KOPT-K1 (cell line): ENCODE measurements around the gene PVALEF.

Experiments used
- H3K27ac ChIP-seq: fragments of 200-600 bp; sonication (generic); 2 replicates; pipeline ENCODE4 v1.5.1; 2016; ENCODE audit warnings: antibody characterized with exemption, mild to moderate bottlenecking, low read depth, low read length; ENCODE audit not compliant: poor library complexity, severe bottlenecking
- H3K36me3 ChIP-seq: fragments of 200-600 bp; sonication (generic); 2 replicates; pipeline ENCODE4 v1.5.1; 2017; ENCODE audit warnings: antibody characterized with exemption, mild to moderate bottlenecking, low read length, moderate library complexity; ENCODE audit not compliant: insufficient read depth
- H3K9me3 ChIP-seq: fragments of 200-600 bp; sonication (generic); 2 replicates; pipeline ENCODE4 v1.5.1; 2017; ENCODE audit warnings: antibody characterized with exemption, low read length, mild to moderate bottlenecking; ENCODE audit not compliant: insufficient read depth, poor library complexity, severe bottlenecking

Gene PVALEF

DNA sequence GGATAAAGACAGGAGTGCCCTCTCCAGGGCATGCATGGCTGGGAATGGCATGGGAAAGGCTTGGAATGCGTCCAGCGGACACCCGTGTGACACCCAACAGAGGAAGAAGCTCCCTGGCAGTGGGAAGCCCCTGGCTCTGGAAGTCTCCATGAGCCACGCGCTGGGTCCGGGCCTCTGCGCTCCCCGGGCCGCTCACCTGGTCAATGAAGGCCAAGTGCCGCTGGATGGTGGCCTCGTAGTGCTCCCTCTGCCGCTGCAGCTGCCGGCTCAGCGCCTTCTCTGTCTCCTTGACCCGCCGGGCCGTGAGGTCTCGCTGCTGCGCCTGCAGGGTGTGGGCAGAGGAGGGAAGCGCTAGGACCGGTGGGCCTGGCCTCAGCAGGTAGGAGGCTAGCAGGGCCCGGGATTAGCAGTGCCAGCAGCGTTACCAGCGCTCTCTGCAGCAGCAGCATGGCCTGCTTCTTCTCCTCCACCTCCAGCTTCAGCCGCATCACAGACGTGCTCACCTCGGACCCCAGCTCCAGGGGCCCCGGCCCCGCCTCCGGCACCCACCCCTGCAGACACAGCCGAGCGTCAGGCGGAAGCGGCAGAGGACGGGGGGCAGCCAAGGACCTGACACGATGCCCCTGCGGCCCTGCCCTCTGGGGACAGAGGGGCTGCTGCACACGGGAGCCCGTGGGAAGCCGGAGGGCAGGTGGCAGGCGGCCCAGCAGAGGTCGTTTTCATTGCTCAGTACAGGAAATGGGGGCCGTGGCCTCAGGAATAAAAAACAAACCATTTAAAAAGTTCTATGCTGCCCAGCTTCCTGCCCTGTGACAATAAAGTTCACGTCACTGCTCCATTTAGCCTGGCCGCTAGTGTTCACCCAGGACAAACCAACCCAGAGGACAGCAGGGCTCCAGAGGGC, 31.4 kb downstream of the PVALEF start:
- Histone ChIP-seq H3K36me3 (peaks cover 76% of the 10 kb centered on the region; the same call in 1 of the 2 replicates), H3K9me3 (no peaks in the 10 kb centered on the region), H3K27ac (no peak overlapping the region)

DNA sequence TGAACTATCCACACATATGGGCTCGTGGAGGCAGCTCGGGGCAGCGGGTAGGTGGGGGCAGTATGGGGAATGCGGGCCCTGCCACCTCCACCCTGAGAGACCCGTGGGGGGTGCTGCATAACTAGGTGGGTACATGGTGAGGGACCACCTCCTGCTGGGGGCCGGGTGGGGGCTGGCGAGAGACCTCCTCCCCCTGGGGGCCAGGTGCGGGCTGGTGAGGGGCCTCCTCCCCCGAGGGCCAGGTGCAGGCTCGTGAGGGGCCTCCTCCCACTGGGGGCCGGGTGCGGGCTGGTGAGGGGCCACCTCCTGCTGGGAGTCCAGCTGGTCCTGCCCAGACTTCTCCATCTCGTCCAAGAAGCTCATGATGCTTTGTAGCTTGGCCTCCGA, 32.1 kb downstream of the PVALEF start:
- Histone ChIP-seq H3K36me3 (peaks cover 79% of the 10 kb centered on the region; the same call in 1 of the 2 replicates), H3K9me3 (no peaks in the 10 kb centered on the region), H3K27ac (no peak overlapping the region)

DNA sequence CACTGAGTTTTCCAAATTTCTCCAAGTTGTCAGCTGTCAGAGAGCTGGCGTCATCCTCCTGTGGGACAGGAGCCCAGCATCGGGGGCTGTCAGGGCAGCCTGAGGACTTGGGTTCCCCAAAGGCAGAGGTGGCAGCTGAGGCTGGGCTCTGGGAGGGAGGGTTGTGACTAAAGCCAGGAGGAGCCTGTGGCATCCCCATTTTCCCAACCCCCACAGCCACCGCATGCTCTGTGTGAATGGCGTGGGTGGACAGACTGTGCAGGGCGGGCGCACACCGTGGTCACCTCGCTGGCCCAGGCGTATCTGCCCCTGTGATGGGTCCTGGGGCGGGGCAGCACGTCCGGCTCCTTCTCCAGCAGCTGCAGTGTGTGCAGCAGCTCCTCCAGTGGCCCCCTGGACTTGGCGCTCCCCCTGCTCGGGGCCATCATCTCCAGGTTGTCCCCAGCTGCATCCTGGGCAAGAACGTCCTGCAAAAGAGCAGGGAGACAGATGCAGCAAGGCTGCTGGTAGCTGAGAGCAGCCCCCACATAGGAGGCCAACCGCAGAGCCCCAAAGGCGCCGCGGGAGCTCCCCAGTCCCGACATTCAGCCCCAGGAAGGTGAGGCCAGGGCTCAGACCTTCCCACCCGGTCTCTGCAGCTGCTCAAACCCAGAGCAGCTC, 32.7 kb downstream of the PVALEF start:
- Histone ChIP-seq H3K36me3 (peaks cover 82% of the 10 kb centered on the region; the same call in 1 of the 2 replicates), H3K9me3 (no peaks in the 10 kb centered on the region), H3K27ac (no peak overlapping the region)

DNA sequence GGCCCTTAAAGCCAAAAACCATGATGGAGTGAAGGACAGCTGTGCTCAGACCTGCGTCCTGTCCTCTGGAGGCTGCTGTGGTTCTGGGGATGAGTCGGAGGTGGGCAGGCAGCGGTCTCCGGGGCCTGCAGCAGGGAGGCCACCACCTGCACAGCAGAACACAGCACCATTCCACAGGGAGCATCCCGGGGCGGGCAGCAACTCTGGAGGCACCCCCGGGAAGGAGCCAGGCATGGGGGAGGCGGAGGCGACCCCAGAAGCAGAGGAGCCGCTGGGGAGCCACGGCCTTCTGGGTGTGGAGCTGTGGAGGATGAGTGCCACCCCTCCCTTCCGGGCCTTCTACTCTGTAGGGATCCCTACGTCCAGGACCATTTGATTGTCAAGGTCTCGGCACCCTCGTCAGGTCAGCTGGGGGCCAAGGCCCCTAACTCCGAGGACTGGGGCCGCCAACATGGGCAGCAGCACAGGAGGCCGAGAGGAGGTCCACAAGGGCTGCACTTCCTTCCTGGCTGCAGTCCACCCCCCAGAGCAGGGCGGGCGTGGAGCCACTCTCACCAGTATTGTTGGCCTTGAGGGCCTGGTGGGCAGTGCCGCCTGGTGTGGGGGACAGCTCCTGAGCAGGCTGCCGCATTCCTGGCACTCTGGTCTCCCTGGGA, 33.6 kb downstream of the PVALEF start:
- Histone ChIP-seq H3K27ac (no peak overlapping the region), H3K36me3 (peaks cover 84% of the 10 kb centered on the region; the same call in 1 of the 2 replicates), H3K9me3 (no peaks in the 10 kb centered on the region)

DNA sequence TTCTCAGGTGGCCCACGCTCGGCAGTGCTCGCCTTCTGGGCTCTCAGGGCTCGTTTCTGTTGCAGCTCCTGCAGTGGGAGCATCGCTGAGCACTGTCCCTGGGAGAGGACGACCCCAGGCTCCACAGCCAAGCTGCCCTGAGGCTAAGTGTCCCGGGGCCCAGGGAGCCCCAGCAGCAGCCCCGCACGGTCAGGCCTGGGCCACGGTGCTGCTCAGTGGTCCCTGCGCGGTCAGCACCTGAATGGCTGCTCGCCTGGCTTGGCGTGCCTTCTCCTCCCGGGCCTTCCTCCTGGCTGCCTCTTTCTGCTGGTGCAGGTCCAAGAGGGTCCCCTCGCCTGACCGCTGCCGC, 34.1 kb downstream of the PVALEF start:
- no peak overlapping the region for H3K27ac ChIP-seq
- peaks cover 86% of the 10 kb centered on the region; the same call in 1 of the 2 replicates for H3K36me3 ChIP-seq
- H3K9me3 ChIP-seq = no peaks in the 10 kb centered on the region

DNA sequence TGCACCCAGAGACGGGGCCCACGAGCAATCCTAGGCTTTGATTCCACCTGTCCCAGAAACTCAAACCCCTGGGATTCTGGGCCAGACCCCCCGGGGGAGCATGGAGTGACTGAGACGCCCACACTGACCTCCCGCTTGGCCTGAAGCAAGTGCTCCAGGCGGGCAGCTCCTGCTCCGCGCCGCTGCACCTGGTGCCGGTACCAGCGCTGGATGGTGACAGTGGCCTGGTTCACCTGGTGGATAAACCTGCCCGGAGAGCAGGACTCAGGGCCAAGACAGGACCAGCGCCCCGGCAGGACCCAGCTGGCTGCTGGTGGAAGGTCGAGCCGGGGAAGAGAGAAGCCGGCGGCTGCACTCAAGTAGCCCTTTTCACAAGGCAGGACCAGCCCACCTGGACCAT, 34.9 kb downstream of the PVALEF start:
- H3K36me3 ChIP-seq = peaks cover 85% of the 10 kb centered on the region; the same call in 1 of the 2 replicates
- no peaks in the 10 kb centered on the region for H3K9me3 ChIP-seq
- H3K27ac ChIP-seq = no peak overlapping the region

DNA sequence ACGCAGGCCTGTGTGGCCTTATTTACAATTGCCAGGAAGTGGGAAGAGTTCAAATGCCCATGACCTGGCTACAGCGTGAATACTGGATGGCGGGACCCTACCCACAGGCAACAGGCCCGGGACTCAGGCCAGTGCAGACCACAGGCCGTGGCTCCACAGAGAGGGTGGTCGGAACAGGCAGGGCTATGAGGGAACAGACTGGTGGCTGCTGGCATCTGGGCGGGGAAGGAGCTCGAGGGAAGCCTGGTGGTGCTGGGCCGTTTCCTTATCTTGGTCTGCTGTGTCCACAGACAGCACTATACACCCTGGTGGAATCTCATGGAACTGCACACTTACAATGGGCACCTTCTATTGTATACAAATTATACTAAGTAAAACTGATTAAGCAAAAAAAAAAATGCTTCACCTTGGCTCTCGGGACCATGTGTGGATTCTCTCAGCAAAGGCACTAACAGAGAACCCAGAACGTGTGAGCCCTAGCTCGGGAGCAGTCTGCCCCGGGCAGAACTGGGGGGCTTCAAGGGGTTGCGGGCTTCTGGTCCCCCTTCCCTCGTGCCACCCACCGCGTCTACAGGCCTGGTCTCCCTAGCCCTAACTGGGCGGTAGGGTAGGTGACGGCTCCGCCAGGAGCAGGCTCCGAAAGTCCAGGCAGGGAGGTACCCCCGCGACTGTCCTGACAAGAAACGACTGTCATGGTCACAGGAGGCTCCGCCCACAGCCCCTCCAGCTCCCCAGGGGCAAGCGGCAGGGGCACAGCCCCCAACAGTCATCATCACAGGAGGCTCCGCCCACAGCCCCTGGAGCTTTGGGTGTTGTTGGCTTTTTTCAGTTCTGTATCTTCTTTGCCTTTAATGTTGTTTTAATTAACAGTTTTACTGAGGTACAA, 35.6 kb downstream of the PVALEF start:
- H3K27ac ChIP-seq = no peak overlapping the region
- peaks cover 82% of the 10 kb centered on the region; the same call in 1 of the 2 replicates for H3K36me3 ChIP-seq

DNA sequence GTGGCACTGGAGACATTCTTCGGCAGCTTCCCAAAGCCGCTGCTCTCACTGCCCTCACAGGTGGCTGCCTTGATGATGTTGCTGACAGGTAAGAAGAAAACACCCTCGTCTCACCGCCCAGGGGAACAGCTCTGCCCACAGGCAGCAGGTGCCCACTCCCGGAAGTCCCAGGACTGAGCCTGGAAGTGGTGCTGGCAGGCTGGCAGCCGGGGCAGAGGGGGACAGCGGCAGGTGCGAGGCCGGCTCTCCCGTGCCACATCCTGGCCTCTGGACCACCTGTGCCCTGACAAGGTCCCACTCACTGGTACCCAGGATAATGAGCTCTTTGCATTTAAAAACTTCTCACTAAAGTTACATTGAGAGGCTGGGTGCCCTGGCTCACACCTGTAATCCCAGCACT, 37.0 kb downstream of the PVALEF start:
- no peaks in the 10 kb centered on the region for H3K9me3 ChIP-seq
- peaks cover 82% of the 10 kb centered on the region for H3K36me3 ChIP-seq
- no peak overlapping the region for H3K27ac ChIP-seq

More for the DNA sequence above, 35.6 kb downstream of the PVALEF start:
- no peaks in the 10 kb centered on the region for H3K9me3 ChIP-seq

- Histone ChIP-seq H3K27ac (no peak overlapping the region), H3K36me3 (peaks cover 78% of the 10 kb centered on the region), H3K9me3 (no peaks in the 10 kb centered on the region)
These were observed 37.8 kb downstream of the PVALEF start for GRCh38 chr17:81203136-81203535.

DNA sequence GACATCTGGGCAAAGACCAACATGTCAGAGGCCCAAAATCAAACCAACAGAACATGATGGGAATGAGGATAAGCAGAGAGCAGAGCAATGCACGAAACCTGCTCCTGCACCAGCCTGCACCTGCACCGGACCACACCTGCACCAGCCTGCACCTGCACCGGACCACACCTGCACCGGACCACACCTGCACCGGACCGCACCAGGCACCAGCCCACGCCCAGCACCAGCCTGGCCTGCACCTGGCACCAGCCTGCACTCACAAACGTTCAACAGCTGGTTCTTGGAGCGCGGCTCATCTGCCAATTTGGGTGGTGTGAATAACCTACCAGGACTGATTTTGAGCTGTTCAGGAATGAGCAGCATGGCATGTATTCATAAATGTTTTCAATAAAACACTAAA, 39.3 kb downstream of the PVALEF start:
- H3K36me3 ChIP-seq = peaks cover 68% of the 10 kb centered on the region
- no peaks in the 10 kb centered on the region for H3K9me3 ChIP-seq

DNA sequence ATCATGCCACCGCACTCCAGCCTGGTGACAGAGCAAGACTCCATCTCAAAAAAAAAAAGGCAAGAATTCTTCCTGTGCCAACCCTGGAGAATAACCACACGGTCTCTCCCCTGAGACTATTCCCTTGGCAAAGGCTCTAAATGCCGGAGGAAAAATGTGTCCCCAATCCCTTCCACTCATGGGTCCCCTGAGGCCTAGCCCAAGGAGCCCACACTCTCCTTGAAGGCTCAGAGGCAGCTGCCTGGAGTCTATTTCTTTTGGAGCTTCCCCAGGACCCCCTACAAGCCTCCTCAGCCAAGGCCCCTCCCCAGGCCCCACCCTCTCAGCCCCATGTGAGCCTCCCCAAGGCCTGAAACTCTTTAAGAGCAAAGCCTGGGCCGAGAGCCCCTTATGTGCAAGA, 40.9 kb downstream of the PVALEF start:
- Histone ChIP-seq H3K36me3 (peaks cover 53% of the 10 kb centered on the region), H3K27ac (no peak overlapping the region), H3K9me3 (no peaks in the 10 kb centered on the region)

More for the DNA sequence above, 39.3 kb downstream of the PVALEF start:
- H3K27ac ChIP-seq = no peak overlapping the region

- Histone ChIP-seq H3K36me3 (peaks cover 52% of the 10 kb centered on the region), H3K9me3 (no peaks in the 10 kb centered on the region), H3K27ac (no peak overlapping the region)
These were observed 41.4 kb downstream of the PVALEF start for GRCh38 chr17:81206657-81207056.

GRCh38 chr17:81207610-81208581, 42.6 kb downstream of the PVALEF start:
- H3K36me3 ChIP-seq = peaks cover 47% of the 10 kb centered on the region
- no peak overlapping the region for H3K27ac ChIP-seq
- H3K9me3 ChIP-seq = no peaks in the 10 kb centered on the region
